ENCODE results near the gene KLHL22.

- TF ChIP-seq CTCF (conservative IDR thresholded peaks at IDR 0.05 in 1 of 2, IDR thresholded peaks at IDR 0.05 in 1 of 2; ENCODE audit: extremely low read depth in 1 of 2, insufficient read depth in 1 of 2, low read depth in 1 of 2, low read length in 2 of 2) (no peak), EZH2 (IDR thresholded peaks at IDR 0.05; ENCODE audit: borderline replicate concordance, low read length) (no peak)
These were observed 65.4 kb downstream of the KLHL22 start for GRCh38 chr22:20430101-20430719.

Data from mammary epithelial cell (primary cell).